GM11168 (cell line): Measurements from ENCODE around the gene CAMKK1.

Source experiments
- in situ Hi-C: fragments of 300-500 bp; cut with MboI; formaldehyde crosslinking; loops from one replicate; pipeline ENCODE4 v1.12.0; 2022; ENCODE audit warnings: low sequenced_read_pairs; ENCODE audit not compliant: unreplicated experiment

CAMKK1 gene

GRCh38 chr17:3918372-3919122 lies 25.7 kb upstream of the CAMKK1 start:
- in situ Hi-C loops = no loop called here

- in situ Hi-C loops = no loop called here
These were observed 24.6 kb upstream of the CAMKK1 start for GRCh38 chr17:3917391-3917931.

- in situ Hi-C loops = no loop called here
These were observed 24.0 kb upstream of the CAMKK1 start for GRCh38 chr17:3916825-3917224.

DNA sequence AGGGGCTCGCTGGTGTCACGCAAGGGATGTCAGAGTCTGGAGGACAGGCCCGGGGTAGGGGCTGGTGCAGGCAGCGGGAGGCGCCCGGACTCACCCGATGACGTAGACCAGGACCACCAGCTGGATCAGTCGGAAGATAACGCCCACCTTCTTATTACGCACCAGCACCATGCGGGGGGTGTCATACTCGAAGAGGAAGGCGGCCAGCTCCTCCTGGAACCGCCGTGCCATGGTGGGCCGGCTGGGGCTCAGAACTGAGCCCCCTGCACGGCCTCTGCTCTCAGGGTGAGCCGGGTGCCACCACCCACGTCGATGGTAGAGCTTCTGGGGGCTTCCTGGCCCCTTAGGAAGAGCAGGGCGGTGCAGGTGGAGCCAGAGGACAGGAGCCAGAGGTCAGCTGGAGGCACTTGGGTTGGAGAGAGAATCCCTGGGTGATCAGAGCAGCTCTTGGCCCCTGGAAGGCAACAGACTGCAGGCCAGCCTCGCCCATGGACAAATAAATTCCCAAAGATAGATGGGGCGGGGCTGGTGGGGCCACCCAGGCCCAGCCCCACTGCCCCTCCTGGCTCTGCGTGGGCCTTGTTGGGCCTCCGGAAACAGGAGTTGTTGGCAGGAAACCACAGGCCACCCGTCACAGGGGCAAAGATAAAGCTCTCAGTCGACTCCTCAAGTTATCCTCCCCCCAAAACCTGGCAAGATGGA lies 23.3 kb upstream of the CAMKK1 start, which contains the start of gene P2RX1:
TSS of gene P2RX1 (minus strand) at position 471 of the 702 bp plus-strand sequence. CDS start at position 231, 240 bp downstream.
- in situ Hi-C loops = no loop called here

DNA sequence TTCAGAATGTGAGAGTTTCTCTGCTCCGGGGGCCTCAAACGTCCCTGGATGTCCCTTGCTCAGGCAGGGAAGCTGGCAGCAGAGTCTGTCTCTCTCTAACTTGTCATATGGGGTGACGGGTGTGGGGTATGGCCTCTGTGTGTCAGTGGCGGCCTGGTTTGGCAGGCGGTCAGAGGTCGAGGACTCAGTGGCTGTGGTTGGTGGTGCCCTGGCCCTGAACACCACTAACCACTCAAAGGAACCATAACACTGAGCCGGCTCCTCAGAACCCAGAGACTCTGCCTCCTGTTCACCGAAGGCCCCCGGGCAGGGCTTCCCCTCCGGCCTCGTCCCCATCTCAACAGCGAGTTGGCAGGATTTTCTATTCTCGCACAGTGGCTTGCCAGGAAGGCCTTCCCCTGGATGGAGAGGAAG lies 22.7 kb upstream of the CAMKK1 start:
- in situ Hi-C loops = no loop called here

GRCh38 chr17:3914312-3914670 lies 21.4 kb upstream of the CAMKK1 start:
- in situ Hi-C loops = no loop called here

DNA sequence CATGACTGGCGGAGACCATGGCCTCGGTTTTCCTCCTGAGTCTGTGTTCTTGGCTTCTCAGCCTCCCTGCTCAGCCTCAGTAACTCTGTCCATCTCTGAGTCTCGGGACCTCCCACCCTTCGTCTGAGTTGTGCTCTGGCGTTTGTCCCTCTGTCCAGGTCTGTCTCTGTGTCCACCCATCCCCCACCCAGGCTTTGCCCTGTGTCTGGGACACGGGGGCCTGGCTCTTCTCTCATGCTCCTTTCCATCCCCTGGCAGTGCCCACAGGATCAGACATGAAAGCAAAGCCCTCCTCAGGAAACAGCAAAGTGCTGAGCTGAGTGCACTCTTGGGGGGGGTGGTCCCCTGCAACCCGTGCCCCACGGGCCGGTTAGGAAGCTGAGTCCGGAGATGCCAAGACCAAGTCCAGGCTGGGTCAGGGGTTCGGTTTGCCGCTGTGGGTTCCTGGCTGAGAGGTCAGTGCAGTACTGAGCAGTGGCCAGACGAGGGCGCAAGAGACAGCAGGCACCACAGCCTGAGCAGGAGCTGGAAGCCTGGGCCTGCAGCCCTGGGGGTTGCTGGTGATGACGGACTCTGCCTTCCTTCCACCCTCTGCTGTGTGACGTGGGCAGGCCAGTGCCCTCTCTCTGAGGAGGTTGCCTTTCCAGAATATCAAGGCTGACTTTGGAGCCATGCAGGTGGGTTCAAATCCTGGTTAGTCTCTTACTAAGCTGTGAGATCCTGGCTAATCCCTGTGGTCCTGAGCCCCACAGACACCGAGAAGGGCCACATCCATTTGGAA lies 20.9 kb upstream of the CAMKK1 start:
- in situ Hi-C loops = no loop called here

DNA sequence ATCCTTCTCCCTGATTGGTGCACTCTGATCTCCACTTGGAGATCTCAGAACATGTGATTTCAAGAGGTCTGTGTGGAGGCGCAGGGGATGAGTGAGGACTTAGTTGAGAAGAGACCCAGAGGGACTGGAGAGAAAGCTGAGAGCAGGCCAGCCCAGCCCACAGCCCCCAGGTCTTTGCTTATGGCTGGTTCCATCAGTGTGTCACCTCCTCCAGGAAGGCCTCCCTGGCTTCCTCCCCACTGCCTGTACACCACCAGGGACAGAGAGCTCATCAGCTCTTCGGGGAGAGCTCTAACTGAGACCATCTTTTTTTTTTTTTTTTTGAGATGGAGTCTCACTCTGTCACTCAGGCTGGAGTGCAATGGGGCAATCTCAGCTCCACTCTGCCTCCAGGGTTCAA lies 20.0 kb upstream of the CAMKK1 start:
- in situ Hi-C loops = no loop called here

DNA sequence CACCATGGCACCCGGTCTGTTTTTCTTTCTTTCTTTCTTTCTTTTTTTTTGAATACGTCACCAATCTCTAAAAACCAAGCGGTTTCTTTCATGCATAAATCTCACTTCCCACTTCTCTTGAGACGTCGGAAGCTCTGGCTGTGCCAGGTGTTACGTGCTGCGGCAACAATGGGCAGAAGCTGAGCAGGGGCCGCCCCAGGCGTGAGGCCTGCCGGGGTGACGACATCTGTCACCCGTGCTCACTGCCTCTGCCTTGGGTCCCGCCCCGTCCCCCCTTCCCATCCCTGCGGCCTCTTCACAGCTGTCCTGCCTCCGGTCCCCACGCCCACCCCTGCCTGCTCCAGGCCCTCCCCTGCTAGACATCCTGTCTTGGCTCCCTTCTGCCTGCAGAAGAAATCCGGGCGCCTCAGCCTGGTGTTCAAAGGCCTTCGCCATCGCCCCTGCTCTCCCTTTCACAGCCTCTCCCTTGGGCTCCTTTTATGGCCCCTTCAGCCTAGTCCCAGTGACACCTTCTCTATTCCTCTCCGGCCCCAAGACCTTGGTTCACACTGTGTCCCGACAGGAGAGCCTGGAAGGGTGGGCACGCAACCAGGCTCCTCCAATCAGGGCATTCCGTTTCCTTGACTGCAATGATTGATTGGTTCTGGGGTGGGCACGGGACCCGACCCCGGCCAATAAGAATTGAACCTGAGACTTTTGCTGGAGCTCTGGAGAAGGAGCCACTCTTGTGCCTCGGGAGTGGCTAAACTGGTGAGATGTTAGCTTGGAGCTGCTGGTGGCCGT lies 18.6 kb upstream of the CAMKK1 start:
- in situ Hi-C loops = no loop called here

- in situ Hi-C loops = no loop called here
These were observed 17.8 kb upstream of the CAMKK1 start for GRCh38 chr17:3910420-3911270.

GRCh38 chr17:3909257-3909656 lies 16.4 kb upstream of the CAMKK1 start:
- in situ Hi-C loops = no loop called here

DNA sequence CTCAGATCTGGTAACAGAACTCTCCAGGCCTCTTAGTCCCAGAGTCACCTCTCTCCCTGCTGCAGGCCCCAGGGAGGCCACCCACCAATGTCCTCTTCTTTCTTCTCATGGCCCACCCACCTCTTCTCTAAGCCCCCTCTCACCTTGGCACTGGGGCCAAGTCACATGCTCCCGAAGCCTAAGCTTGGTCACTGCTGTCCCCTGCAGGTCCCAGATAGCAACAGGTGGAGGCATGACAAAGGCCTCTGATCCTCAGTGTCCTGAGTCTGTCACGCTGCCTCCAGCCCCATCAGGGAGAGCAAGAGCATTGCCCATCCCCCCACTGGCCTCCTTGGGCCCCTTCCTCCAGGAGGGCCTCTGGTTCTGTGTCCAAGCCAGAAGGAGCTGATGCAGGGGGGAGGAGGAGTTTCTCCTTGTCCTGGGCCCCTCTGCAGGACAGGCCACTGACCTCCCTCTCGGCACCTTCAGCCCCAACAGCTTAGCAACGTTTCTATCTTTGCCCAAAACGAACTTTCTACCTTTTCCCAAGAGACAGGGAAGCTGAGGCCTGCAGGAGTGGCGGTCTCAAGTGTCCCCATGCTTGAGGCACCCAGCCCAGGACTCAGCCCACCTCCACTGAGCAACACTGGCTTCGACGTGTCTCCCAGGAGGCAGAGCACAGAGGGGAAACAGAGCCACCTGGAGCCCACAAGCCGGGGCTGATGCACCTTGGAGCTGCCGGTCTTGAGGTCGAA lies 14.8 kb upstream of the CAMKK1 start:
- in situ Hi-C loops = no loop called here

DNA sequence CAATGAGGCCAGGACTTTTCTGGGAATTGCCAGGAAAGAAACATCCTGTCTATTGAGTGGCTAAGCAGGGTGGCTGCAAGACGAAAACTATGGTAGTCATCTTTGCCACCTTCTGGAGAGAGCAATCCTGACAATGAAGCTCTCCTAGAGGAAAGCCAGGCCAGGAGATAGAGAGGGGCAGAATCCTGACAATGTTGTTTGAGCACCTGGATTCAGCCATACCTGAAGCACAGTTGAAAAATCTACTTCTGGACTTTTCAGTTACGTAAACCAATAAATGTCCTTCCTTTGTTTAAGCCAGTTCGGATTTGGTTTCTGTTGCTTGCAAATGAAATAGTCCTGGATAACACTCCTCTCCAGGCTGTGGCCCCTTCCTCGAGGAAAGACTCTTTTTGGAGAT lies 14.0 kb upstream of the CAMKK1 start:
- in situ Hi-C loops = no loop called here

GRCh38 chr17:3905017-3905520 lies 12.2 kb upstream of the CAMKK1 start:
- in situ Hi-C loops = no loop called here

DNA sequence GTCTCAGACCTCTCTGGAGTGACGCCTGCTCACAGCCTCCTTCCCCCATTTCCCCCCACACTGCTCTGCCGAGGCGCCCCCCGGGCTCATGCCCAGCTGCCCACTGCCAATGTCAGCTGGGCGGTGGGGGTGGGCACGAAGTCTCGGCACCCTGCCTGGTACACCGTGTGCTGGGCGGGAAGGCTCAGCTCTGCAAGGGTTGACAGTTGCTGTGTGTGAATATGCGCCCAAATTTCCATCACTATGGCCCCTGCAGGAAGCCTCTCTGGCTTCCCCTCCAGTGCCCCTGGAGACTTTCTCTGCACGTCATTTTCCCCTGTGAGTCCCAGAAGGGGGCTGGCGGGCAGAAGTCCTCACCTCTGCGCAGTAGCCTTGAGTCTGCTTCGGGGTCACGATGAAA lies 11.6 kb upstream of the CAMKK1 start:
- in situ Hi-C loops = no loop called here

DNA sequence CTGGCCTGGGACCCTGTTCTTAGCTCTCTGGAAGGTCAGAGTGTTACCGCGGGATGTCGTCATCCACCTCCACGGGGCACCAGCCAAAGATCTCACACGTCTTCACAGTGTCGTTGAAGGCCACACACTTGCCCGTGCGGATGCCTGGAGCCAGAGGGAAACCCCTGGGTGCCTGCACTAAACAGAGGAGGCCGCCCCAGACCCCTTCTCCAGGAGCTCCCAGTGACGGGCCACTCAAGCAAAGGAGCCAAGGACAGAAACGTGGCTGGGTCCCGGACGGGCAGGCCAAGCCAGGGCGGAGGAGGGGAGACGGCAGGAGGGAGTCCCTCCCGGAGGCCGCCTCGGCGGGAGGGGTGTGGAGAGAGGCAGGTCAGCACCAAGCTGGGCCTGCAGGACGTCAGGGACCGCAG lies 11.0 kb upstream of the CAMKK1 start:
- in situ Hi-C loops = no loop called here

DNA sequence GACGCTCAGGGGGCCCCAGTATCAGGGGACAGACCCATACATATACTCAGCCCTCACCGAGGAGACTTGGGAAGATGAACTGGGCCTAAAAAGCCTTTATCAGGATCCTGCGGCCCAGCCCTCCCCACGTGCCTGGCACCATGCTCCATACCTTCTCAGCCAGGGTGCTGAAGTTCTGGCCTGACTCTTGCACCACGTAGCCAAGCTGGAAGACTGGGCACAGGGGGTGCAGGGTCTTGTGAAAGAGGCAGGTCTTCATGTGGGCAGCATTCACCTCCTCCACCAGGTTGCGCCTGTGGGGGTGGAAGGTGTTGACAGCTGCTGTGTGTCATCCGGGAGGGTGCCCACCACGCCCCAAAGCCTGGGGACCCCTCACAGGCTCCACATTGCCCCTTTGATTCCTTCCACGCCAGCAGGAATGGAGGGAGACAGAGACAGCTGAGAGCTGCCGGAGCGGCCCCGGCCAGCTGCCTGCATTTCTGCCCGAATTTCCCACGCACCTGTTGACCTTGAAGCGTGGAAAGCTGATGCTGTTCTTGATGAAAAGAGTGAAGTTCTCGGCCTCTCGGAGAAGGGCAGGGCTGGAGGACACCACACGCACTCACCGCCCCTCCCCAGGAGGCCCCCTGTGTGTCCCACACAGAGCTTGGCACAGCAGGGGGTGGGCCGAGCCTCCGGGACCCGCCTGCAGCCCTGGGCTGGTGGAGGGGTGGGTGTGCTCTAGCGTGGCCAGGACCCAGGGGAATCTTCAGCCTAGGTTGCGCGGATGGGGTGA lies 10.4 kb upstream of the CAMKK1 start:
- in situ Hi-C loops = no loop called here

DNA sequence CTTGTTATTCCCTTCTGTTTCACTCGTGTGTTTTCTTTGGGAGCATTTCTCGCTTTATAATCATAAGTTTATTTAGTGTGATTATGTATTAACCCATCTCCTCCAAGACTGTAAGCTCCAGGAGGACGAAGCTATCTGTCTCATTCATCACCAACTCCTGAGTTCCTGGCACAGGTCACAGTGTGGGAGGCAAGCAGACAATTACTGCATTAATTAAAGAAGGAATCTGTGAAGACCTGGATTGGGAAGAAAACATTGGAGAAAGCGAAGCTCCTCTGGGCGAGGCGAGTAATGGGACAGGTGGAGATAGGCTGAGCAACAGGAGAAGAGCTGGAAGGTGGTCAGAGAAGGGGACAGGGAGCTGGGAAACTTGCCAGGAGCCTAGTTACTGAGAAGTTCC lies 7.8 kb upstream of the CAMKK1 start:
- in situ Hi-C loops = no loop called here
